AG09319 (cell line): ENCODE measurements around the gene AUH.

Experiments
- DNase-seq: peaks from one replicate; pipeline ENCODE4 v3.0.0-alpha.2; 2010; ENCODE audit warnings: low read depth; ENCODE audit errors: extremely low read depth
- TF ChIP-seq, protein P1 (sequence below): IDR thresholded peaks from 2 replicates; pipeline ENCODE4 v1.5.1; 2011; ENCODE audit warnings: low read depth, mild to moderate bottlenecking, inconsistent platforms, low read length, moderate library complexity

Gene AUH

DNA sequence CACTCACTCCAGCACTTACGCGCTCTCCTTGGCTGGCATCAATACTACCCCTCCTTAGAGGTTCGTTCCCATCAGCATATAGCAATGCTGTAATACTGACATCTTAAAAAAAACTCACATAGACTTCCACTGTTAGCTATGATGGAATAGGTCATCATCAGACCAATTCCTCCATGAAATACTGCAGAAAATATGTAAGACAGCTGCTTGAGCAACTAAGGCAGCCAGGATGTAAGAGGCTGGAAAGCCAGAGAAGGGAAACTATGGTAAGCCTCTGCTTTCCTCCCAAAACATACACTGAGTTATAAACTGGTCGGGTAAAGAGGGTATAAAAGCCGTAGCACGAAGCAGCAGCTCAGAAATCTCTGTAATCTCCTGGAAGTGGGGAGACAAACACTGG lies 33.5 kb downstream of the AUH start:
- DNase-seq = no peak
- TF ChIP-seq, protein P1, sequence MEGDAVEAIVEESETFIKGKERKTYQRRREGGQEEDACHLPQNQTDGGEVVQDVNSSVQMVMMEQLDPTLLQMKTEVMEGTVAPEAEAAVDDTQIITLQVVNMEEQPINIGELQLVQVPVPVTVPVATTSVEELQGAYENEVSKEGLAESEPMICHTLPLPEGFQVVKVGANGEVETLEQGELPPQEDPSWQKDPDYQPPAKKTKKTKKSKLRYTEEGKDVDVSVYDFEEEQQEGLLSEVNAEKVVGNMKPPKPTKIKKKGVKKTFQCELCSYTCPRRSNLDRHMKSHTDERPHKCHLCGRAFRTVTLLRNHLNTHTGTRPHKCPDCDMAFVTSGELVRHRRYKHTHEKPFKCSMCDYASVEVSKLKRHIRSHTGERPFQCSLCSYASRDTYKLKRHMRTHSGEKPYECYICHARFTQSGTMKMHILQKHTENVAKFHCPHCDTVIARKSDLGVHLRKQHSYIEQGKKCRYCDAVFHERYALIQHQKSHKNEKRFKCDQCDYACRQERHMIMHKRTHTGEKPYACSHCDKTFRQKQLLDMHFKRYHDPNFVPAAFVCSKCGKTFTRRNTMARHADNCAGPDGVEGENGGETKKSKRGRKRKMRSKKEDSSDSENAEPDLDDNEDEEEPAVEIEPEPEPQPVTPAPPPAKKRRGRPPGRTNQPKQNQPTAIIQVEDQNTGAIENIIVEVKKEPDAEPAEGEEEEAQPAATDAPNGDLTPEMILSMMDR = no peak

DNA sequence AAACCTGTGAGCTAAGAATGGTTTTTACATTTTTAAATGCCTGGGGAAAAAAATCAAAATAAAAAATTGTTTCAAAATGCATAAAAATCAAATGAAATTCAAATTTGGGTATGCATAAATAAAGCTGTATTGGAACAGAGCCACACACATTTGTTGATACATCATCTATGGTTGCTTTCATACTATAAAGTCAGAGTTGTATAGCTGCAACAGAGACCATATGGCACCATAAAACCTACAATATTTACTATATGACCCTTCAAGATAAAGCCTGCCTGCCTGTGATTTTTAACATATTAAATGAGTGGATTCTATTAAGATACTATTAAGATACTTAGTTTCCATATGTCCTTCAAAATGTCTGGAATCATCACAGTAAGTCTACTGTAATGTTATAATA lies 40.0 kb downstream of the AUH start:
- no peak for DNase-seq
- TF ChIP-seq, protein P1 = no peak

DNA sequence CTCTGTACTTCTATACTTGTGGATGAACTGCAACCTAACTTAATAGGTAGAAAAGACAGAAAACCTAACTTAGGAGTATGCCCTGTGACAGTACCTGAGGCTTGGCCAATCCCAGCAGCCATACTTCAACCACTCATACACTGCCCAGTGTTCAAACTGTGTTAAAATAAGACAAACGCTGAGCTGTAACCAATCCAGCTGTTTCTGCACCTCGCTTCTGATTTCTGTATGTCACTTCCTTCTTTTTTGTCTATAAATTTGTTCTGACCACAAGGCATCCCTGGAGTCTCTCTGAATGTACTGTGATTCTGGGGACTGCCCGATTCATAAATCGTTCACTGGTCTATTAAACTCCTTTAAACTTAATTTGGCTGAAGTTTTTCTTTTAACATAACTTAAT lies 41.4 kb downstream of the AUH start:
- TF ChIP-seq, protein P1 = no peak
- DNase-seq = no peak

DNA sequence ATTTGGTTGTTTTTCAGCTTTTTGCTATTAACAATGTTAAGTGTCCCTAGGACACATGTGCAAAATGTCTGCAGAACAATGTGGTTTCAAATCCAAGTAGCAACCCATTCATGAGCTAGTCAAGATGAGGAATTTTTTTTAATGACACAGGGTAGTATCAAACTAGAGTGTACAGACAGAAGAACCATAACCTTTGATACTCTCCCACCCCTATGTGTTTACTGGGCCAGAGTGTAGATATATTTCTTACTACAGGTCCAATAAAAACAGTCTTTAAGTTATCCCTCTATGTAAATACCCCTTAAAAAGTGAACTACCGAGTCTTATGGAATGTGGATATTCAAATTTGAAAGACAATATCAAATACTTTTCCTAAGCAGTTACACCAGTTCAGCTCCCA lies 45.6 kb downstream of the AUH start:
- DNase-seq = no peak
- TF ChIP-seq, protein P1 = no peak

DNA sequence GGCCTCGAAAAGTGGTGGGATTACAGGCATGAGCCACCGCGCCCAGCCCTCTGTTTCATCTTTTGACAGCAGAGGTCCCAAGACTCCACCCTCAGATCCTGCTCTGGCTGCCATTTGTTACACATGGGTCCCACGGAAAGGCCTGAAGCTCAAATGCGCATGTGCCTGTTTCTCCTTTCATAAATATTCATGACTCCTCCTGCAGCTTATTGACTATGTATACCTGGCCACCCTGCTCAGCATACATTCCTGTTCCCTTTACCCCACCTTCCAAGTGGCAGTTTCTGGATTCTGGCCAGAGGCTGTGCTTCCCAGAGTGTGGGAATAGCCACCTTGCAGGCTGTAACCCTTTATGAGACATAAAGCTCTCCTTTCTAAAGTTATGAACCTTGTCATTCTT lies 46.5 kb downstream of the AUH start:
- DNase-seq = no peak
- TF ChIP-seq, protein P1 = no peak

DNA sequence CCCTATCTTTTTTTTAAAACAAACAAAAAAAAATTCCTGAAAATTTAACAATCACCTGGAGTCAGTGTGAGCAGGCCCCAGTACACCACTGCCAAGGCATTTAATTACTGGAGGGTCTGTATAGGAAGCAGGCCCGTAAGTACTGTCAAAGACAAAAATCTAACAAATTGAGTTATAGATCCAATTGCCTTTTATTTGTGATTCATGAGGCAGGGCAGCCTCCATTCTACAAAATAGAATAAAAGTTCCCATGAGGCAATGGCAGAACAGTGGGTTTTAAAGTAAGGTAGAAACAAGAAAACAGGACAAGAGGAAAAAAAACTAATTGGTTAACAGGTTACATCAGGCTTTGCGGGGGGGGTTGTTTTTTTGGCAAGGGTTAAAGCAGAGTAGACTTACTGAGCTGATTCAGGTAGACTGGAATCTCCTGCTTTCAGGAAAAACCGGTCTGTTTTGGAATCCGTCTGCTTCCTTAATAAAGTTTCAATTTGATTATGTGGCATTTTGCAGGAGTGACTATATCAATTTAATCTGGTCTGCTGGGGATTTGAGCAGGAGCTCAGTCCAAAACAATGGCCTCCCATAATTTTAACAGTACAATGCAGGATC lies 48.9 kb downstream of the AUH start:
- TF ChIP-seq, protein P1 = no peak
- no peak for DNase-seq

DNA sequence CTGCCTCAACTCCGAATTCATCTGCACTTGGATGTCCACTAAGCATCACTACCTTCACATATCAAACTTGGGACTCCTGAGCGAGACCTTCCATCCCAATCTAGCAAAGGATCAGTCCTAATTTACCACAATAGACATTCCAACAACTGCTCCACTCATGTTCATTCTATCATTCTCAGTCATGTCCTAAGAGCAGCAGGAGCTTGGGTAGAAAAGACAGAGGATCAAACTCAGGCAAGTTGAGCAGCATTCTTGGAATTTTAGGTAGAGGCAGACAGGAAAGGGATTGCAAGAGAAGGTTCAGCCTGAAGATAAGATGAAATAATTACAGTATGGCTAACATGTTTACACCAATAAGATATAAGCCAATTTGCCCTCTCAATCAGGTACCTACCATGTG lies 51.7 kb downstream of the AUH start:
- TF ChIP-seq, protein P1 = no peak
- no peak for DNase-seq
